Measurements from ENCODE around the gene IPO13.

Gene IPO13

DNA sequence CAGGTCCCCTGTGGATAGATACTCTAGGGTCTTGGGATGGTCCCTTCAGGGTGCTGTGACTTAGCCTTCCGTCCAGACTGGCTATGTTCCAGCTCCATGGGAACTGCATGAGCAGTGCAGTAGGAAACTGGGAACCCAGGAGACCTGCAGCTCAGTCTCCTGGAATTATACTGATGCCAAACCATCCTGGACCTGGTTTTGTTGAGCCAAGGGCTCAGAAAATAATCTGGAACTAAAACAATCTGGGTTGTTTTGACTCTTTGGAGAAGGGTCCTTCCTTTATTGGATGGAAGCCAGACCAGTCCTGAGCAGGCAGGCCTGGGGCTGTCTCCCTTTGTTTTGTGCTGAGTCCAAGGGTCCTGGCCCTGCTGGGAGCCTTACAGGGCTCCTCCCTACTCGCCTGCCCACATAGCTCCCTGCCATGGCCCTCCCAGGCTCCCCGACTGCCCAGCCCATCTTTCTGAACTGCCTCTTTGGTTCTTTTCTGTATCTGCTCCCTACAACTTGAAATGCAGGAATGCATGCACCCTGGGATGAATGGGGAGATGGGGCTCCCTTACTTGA, 1.2 kb downstream of the IPO13 start:
- POLR2A ChIA-PET: interaction anchor here (1.6 kb wide), 1 partner anchor 297 kb away, joined by 3 read pairs; the partner anchor contains the start of gene KDM4A
- TF ChIP-seq, protein P1, sequence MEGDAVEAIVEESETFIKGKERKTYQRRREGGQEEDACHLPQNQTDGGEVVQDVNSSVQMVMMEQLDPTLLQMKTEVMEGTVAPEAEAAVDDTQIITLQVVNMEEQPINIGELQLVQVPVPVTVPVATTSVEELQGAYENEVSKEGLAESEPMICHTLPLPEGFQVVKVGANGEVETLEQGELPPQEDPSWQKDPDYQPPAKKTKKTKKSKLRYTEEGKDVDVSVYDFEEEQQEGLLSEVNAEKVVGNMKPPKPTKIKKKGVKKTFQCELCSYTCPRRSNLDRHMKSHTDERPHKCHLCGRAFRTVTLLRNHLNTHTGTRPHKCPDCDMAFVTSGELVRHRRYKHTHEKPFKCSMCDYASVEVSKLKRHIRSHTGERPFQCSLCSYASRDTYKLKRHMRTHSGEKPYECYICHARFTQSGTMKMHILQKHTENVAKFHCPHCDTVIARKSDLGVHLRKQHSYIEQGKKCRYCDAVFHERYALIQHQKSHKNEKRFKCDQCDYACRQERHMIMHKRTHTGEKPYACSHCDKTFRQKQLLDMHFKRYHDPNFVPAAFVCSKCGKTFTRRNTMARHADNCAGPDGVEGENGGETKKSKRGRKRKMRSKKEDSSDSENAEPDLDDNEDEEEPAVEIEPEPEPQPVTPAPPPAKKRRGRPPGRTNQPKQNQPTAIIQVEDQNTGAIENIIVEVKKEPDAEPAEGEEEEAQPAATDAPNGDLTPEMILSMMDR (IDR thresholded peaks at IDR 0.05; ENCODE audit: control extremely low read depth, extremely low read depth, low read depth, missing control alignments): no peak
- DNase-seq (ENCODE audit: extremely low spot score): no peak
- CTCF ChIA-PET: interaction anchor here (0.9 to 10.1 kb wide), 5 partner anchors 13 to 188 kb away, joined by 3 to 191 read pairs (median 5); partner anchors contain the start of gene ARTN

DNA sequence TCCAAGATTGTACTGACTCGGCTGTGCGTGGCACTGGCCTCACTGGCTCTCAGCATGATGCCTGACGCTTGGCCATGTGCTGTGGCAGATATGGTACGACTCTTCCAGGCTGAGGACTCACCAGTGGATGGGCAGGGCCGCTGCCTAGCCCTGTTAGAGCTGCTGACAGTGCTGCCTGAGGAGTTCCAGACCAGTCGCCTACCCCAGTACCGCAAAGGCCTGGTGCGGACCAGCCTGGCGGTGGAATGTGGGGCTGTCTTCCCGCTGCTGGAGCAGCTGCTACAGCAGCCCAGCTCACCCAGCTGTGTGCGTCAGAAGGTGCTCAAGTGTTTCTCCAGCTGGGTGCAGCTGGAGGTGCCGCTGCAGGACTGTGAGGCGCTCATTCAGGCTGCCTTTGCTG, 2.9 kb downstream of the IPO13 start:
- DNase-seq (ENCODE audit: extremely low spot score): no peak
- CTCF ChIA-PET: interaction anchor here (1.3 to 10.1 kb wide), 6 partner anchors 14 to 185 kb away, joined by 3 to 191 read pairs (median 8); partner anchors contain the start of gene ARTN
- POLR2A ChIA-PET: interaction anchor here (0.8 kb wide), 1 partner anchor 14 kb away, joined by 4 read pairs; no protein-coding TSS in a partner anchor
- TF ChIP-seq, protein P1 (IDR thresholded peaks at IDR 0.05; ENCODE audit: control extremely low read depth, extremely low read depth, low read depth, missing control alignments): no peak

DNA sequence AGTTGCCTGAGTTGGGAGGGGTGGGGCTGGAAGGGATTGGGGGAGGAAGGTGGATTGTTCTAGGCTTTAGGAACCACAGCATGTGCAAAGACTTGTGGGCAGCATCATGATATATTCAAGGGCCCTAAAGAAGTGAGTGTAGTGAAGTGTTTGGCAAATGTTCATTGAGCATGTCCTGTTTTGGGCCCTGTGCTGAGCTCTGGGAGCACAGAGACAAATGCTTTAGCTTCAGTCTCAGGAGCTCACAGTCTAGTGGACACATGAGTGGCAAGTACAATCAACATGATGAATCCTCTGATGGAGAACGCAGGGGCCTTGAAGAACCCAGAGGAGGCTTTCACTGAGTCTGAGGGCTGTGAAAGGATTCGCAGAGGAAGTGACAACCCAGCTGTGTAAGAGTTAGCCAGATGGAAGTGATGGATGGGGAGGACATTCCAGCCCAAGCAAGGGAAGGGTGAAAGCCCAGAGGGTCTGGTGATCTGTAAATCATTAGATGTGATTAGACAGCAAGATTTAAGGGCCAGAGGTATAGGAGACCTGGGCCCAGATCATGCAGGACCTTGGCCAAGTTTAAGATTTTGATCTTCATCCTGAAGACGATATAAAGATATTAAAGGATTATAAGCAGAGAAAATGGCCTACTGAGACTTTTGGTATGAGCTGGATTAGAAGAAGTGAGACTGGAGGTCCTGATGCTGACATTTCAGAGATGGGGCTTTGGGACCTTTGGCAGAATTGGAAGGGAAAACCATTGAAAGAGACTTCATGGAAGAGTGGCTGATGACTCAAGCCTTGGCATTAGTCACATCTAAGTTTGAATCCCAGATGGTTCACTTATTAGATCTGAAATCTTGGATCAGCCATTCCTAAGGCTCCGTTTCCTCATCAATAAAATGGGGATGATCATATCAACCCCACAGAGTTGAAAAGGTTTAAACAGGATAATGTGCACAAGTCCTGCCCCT, 4.6 kb downstream of the IPO13 start:
- ChIA-PET POLR2A (no interaction called here), CTCF (interaction anchor here (1.0 to 10.1 kb wide), 6 partner anchors 16 to 431 kb away, joined by 3 to 191 read pairs (median 8); partner anchors contain the start of gene ARTN)
- TF ChIP-seq, protein P1 (IDR thresholded peaks at IDR 0.05; ENCODE audit: control extremely low read depth, extremely low read depth, low read depth, missing control alignments): no peak
- DNase-seq (ENCODE audit: extremely low spot score): no peak

DNA sequence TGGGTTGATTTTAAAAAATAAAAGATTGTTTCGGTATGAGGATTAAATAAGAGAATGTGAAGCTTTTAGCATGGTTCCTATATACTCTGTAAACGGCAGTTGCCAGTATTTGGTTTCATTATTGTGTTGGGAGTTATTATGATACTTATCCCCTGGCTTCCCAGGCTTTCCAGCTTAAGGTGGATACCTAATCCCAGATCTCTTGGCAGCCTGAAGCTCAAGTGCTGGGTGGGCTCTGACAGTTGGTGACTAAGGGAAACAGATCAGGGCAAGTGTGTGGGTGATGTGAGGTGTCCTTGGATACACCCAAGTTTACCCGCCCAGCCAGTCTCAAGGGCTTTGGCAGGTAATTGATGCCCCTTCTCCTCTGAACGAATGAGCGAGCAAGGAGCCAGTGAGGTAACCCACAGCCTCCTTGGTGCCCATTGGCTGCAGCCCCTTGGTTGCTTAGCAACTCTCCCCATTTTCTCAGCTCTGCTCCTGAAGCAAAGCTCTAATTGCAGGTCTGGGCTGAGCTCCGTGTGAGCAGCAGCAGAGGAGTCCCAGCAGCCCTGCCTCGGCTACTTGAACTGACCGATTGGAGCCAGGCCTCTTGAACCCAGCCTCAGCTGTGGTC, 6.1 kb downstream of the IPO13 start:
- TF ChIP-seq, protein P1 (IDR thresholded peaks at IDR 0.05; ENCODE audit: control extremely low read depth, extremely low read depth, low read depth, missing control alignments): no peak
- no peak for DNase-seq (ENCODE audit: extremely low spot score)
- CTCF ChIA-PET: interaction anchor here (0.5 to 2.7 kb wide), 5 partner anchors 11 to 189 kb away, joined by 3 to 26 read pairs (median 6); partner anchors contain the start of gene ARTN
- POLR2A ChIA-PET: no interaction called here

DNA sequence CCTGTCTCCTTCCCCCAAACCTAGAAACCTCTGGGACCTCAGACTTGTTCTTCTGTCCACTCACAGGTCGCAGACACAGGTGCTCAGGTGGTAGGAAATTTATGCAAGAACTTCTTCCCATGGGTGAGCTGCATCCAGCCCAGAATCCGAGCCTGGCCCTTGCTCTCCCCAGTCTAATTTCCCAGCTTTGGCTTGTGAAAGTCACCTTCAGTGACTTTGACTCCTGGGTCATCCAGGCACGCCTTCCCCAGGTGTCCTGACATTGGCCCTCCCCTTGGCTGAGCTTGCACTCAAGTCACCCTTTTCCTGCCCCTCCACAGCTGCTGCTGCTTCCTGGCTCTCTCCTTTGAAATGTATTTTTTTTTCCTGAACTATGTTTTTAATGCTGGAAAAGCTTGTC, 6.6 kb downstream of the IPO13 start:
- no peak for DNase-seq (ENCODE audit: extremely low spot score)
- POLR2A ChIA-PET: no interaction called here
- TF ChIP-seq, protein P1 (IDR thresholded peaks at IDR 0.05; ENCODE audit: control extremely low read depth, extremely low read depth, low read depth, missing control alignments): no peak
- CTCF ChIA-PET: interaction anchor here (0.5 to 3.2 kb wide), 6 partner anchors 7 to 190 kb away, joined by 3 to 26 read pairs (median 8); partner anchors contain the start of genes ARTN and IPO13

DNA sequence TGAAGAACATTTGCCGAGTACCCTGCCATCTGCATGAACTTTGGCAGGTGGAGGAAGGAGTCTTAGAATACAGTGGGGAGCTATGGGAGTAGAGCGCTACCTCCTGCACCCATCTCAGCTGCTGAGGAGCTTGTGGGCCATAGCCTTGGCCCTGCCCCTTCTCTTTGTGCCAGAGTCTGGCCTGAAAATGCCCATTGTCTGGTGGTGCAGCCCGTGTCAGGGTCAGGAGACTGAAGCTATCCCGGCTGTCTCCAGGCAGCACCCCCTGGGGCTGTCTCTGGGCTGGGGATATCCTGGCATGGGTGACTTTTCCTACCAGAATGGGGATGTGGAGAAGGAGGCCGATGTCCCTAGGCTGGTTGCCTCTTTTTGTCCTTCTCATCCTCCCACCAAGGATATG, 7.3 kb downstream of the IPO13 start:
- TF ChIP-seq, protein P1 (IDR thresholded peaks at IDR 0.05; ENCODE audit: control extremely low read depth, extremely low read depth, low read depth, missing control alignments): no peak
- ChIA-PET CTCF (interaction anchor here (1.4 to 3.2 kb wide), 6 partner anchors 8 to 424 kb away, joined by 3 to 26 read pairs (median 8); partner anchors contain the start of genes ARTN and IPO13), POLR2A (no interaction called here)
- no peak for DNase-seq (ENCODE audit: extremely low spot score)
